Breast epithelium (tissue), 4 donors: ENCODE results near the gene MYPOP. TPM values are rescaled to one million over a fixed set of nuclear protein-coding genes. Genes with fewer than 3 reads are reported as not detected.
A peak's percentile ranks its signal among the peaks of the same experiment; 100 is the strongest.
"Not testable (repeated sequence)": the region's sequence is repeated elsewhere in the genome, so short reads cannot be mapped to it uniquely, and the experiment has no call there.

Experiments
- DNase-seq, 2 donors: peaks; one replicate each; pipeline ENCODE4 v3.0.0-alpha.2; 2019; ENCODE audit warnings: low spot score in 2 of 2
- H3K27ac ChIP-seq, 2 donors: fragments of 200-600 bp; sonication (generic) in 1 of 2; one replicate each; pipeline ENCODE4 v1.5.1; 2016 to 2019; ENCODE audit warnings: mild to moderate bottlenecking in 1 of 2
- H3K27me3 ChIP-seq, 2 donors: fragments of 200-600 bp; sonication (generic) in 1 of 2; one replicate each; pipeline versions ENCODE4 v1.5.1 to v1.6.0; 2017 to 2019; ENCODE audit warnings: control low read depth in 1 of 2, mild to moderate bottlenecking in 1 of 2
- H3K36me3 ChIP-seq: fragments of 200-600 bp; one replicate; pipeline ENCODE4 v1.5.1; 2019
- H3K4me1 ChIP-seq, 2 donors: fragments of 200-600 bp; sonication (generic); one replicate each; pipeline ENCODE4 v1.5.1; 2016 to 2019; ENCODE audit warnings: control low read depth in 1 of 2
- H3K4me3 ChIP-seq, 3 donors: fragments of 200-600 bp; sonication (generic); 1 replicate in 2 of 3; 2 replicates in 1 of 3; pipeline ENCODE4 v1.5.1; 2016 to 2019; ENCODE audit warnings: mild to moderate bottlenecking in 3 of 3, moderate library complexity in 2 of 3
- H3K9me3 ChIP-seq, 2 donors: fragments of 200-600 bp; sonication (generic) in 1 of 2; one replicate each; pipeline ENCODE4 v1.5.1; 2016 to 2019; ENCODE audit warnings: control low read depth in 1 of 2
- CTCF ChIP-seq, 3 donors: fragments of 450-650 bp; IDR thresholded peaks; one replicate each; pipeline ENCODE4 v1.5.1; 2016 to 2017; ENCODE audit warnings: antibody characterized with exemption in 3 of 3, mild to moderate bottlenecking in 3 of 3, moderate library complexity in 3 of 3
- POLR2A ChIP-seq: fragments of 450-650 bp; IDR thresholded peaks from one replicate; pipeline ENCODE4 v1.6.1; 2016; ENCODE audit warnings: antibody characterized with exemption, mild to moderate bottlenecking, moderate library complexity
- POLR2AphosphoS5 ChIP-seq, 3 donors: sonication (generic); formaldehyde crosslinking; IDR thresholded peaks; one replicate each; pipeline ENCODE4 v1.6.1; 2017; ENCODE audit warnings: antibody characterized with exemption in 3 of 3
- intact Hi-C: fragments of 100-400 bp; cut with DNase I; formaldehyde crosslinking; loops from one replicate; pipeline ENCODE4 v1.15.1; 2023; ENCODE audit warnings: low total_unique reads
- total RNA-seq, 3 donors: library from RNA; depleted of rRNA; stranded (reverse); fragments of >200 nt; gene quantifications; one replicate each; pipeline ENCODE4 v1.1.0, GENCODE V29; 2016

Gene MYPOP
- total RNA-seq, 3 donors from 2014 or later: 2.0 to 5.9 (median 2.4) TPM

GRCh38 chr19:45900738-45901431 is 1.5 kb downstream of the MYPOP start:
- Histone ChIP-seq H3K9me3 (no peaks in the 10 kb centered on the region), H3K4me1 (no peaks in the 10 kb centered on the region), H3K4me3 (peak overlapping the region; percentile 59 to 79 (median 75)), H3K27me3 (no peaks in the 10 kb centered on the region), H3K36me3 (no peaks in the 10 kb centered on the region), H3K27ac (no peak overlapping the region)
- intact Hi-C loops: loop anchor here (1.0 kb wide), 1 partner anchor 29 kb away; no protein-coding TSS in a partner anchor
- DNase-seq: no peak
- no peak for TF ChIP-seq CTCF (IDR thresholded peaks at IDR 0.05)
- no peak for TF ChIP-seq POLR2AphosphoS5 (IDR thresholded peaks at IDR 0.05)
- TF ChIP-seq POLR2A: no peak

- no peak for TF ChIP-seq POLR2A
- no peak for TF ChIP-seq CTCF (IDR thresholded peaks at IDR 0.05)
- TF ChIP-seq POLR2AphosphoS5 (IDR thresholded peaks at IDR 0.05): no peak
- Histone ChIP-seq H3K36me3 (no peaks in the 10 kb centered on the region), H3K4me3 (no peak overlapping the region), H3K9me3 (no peaks in the 10 kb centered on the region), H3K4me1 (no peaks in the 10 kb centered on the region), H3K27ac (no peak overlapping the region), H3K27me3 (no peaks in the 10 kb centered on the region)
- intact Hi-C loops: no loop called here
- DNase-seq: no peak
Observed at GRCh38 chr19:45899919-45900589, 2.4 kb downstream of the MYPOP start.

- no peak for TF ChIP-seq CTCF (IDR thresholded peaks at IDR 0.05)
- no peak for TF ChIP-seq POLR2A
- TF ChIP-seq POLR2AphosphoS5 (IDR thresholded peaks at IDR 0.05): no peak
- no peak for DNase-seq
- Histone ChIP-seq H3K36me3 (no peaks in the 10 kb centered on the region), H3K27ac (no peak overlapping the region), H3K9me3 (no peaks in the 10 kb centered on the region), H3K4me3 (no peak overlapping the region), H3K27me3 (no peaks in the 10 kb centered on the region), H3K4me1 (no peaks in the 10 kb centered on the region)
- intact Hi-C loops: no loop called here
Observed at GRCh38 chr19:45899253-45899652, 3.2 kb downstream of the MYPOP start.

- intact Hi-C loops: no loop called here
- no peak for DNase-seq
Observed at GRCh38 chr19:45897261-45897812, 5.1 kb downstream of the MYPOP start.

GRCh38 chr19:45895983-45896599 is 6.3 kb downstream of the MYPOP start:
- peak overlapping the region in 1 of 2 donors; percentile 74 for H3K27ac ChIP-seq
- H3K9me3 ChIP-seq, DNase-seq, intact Hi-C loops, H3K4me1 ChIP-seq, H3K4me3 ChIP-seq, H3K27me3 ChIP-seq, H3K36me3 ChIP-seq: not testable (repeated sequence)

More at GRCh38 chr19:45897261-45897812, 5.1 kb downstream of the MYPOP start:
- no peaks in the 10 kb centered on the region for H3K27me3 ChIP-seq
- no peaks in the 10 kb centered on the region for H3K9me3 ChIP-seq
- H3K36me3 ChIP-seq: no peaks in the 10 kb centered on the region
- TF ChIP-seq POLR2AphosphoS5 (IDR thresholded peaks at IDR 0.05) (no peak), POLR2A (no peak), CTCF (IDR thresholded peaks at IDR 0.05) (no peak)
- H3K27ac ChIP-seq: no peak overlapping the region
- no peak overlapping the region for H3K4me3 ChIP-seq
- H3K4me1 ChIP-seq: no peaks in the 10 kb centered on the region
